Right hindlimb (tissue), 1 donor: ENCODE data around the gene OBSCN.
"Not testable (repeated sequence)": the region's sequence is repeated elsewhere in the genome, so short reads cannot be mapped to it uniquely, and the experiment has no call there.

ENCODE experiments used
- DNase-seq: peaks from one replicate; pipeline ENCODE4 v3.0.0-alpha.2; 2018

Gene OBSCN

DNA sequence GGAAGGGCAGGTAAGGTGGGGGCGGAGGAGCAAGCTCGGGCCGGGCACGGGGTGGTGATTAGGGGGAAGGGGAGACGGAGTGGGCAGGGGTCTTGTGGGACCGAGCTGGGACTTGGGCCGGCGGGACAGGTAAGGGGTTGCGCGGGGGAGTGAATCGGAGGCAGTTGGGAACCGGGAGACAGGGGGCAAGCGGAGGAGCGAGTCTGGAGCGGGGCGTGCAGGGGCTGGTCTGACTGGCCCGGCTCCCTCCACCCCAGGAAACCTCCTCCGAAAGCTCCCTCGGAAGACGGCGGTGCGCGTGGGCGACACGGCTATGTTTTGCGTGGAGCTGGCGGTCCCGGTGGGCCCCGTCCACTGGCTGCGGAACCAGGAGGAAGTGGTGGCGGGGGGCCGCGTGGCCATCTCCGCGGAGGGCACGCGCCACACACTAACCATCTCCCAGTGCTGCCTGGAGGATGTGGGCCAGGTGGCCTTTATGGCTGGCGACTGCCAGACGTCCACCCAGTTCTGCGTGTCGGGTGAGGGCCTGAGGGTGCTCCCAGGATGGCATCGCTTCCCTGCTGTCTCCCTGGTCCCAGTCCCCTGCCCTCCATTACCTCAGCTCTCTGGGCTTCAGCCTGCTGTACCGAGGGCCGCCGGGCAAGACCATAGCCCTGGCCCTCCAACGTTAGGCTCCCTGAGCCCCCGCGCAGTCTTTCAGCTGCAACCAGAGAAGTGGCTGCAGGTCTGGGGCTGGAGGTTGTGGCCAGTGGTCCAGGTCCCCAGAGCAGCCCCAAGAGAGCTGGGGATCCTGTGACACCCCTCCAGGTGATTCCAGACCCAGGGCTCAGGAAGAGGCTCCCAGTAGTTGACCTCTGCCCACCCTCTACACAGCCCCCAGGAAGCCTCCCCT lies 6.3 kb downstream of the OBSCN start:
- no peak for DNase-seq

- DNase-seq = no peak
These were observed 7.2 kb downstream of the OBSCN start for GRCh38 chr1:228214921-228215662.

DNA sequence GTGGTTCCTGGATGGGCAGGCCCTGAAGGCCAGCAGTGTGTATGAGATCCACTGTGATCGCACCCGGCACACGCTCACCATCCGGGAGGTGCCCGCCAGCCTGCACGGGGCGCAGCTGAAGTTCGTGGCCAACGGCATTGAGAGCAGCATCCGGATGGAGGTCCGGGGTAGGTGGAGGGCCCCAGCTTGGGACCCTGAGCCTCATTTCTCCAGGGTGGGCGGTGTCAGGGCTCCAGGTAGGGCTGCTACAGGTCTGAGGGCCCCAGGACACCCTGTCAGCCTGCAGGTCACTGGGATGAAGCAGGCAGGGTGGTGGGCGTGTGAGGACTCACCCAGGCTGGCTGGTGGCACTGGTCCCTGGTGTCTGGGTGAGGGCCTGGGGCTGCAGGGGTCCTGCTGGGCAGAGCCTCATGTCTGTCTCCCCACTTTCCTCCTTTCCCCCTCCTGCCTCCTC lies 7.8 kb downstream of the OBSCN start:
- DNase-seq = no peak

DNA sequence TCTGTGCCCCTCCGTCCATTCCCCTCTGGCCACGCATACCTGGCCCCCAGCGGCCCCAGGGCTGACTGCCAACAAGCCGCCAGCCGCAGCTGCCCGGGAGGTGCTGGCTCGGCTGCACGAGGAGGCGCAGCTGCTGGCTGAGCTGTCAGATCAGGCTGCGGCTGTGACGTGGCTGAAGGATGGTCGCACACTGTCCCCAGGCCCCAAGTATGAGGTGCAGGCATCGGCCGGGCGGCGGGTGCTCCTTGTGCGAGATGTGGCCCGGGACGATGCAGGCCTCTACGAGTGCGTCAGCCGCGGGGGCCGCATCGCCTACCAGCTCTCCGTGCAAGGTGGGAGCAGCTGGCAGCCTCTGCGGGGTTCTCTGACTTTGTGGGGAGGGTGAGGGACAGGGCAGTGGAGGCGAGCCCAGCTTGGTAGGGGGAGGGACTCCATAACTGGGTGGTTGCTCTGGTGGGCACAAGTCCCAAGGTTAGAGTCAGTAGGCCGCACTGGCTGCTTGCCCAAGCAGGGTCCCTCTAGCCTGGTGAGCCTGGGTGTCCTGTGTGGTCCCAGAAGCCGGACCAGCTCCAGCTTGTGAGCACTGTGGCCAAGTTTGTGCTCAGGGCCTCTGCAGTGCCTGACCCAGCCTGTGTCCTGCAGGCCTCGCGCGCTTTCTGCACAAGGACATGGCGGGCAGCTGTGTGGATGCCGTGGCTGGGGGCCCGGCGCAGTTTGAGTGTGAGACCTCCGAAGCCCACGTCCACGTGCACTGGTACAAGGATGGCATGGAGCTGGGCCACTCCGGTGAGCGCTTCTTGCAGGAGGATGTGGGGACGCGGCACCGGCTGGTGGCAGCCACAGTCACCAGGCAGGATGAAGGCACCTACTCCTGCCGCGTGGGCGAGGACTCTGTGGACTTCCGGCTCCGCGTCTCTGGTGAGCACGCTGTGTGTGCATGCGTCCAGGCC lies 8.8 kb downstream of the OBSCN start:
- no peak for DNase-seq

DNA sequence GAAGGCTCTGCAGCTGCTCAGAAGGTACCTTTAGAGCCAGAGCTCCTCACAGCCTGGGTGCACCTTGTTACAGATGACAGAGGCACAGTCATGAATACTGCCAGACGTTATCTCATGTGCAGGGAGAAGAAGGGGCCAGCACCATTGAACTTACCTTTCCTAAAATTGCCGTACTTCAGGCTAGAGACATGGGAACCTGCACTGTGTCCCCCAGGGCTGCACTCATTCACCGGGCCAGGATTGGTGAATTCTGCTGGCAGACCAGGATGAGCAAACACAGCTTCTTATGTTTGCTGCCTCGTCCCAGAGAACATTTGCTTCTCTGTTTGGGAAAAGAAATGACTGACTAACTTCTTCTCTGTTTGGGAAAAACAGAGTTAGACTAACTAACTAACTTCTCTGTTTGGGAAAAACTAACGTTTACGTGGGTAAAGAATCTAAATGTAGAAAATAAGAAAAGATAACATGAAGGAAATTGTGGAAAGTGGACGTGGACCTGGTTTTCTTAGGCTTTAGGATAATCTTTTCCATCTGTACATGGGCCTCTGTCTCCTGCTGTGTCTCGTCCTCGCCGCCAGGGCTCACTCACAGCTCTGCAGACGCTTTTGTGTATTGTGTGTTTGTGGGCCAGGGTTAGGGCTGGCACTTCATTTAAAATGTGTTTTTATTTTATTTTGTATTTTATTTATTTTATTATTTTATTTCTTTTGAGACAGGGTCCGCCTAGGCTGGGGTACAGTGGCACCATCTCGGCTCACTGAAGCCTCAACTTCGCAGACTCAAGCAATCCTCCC lies 9.9 kb downstream of the OBSCN start:
- no peak for DNase-seq

DNA sequence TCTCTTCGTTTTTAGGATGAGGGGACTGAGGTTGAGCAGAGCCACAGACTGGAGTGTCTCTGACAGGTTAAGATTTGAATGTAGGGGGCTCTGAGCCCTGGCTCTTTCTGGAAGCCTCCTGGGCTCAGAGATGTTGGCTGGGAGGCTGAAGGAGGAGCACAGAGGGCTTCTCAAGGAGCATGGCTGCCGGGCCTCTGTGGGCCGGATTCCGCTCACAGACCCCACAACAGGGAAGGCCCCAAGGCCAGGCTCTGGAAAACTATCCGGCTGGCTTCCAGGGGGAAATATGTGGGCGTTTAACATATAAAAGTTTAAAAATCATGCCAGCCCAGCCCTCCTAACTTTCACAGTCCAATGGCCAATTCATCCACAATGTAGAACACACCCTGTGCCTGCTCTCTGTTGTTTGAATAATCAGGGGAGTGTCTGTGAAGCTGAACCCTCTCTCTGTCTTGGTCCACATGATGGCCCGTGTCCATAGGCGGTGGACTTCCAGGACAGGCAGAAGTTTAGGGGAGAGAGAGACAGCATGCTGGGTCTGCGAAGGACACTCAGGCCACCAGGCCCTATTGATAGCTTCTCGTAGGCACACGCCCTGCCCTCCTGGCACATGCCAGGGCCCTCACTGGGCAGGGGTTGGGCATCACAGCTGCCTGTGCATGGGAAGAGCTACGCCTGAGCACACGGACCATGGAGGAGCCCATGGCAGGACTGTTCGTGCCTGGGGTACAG lies 10.8 kb downstream of the OBSCN start:
- DNase-seq = no peak

GRCh38 chr1:228219245-228219961 lies 11.6 kb downstream of the OBSCN start:
- DNase-seq = no peak

- no peak for DNase-seq
These were observed 12.3 kb downstream of the OBSCN start for GRCh38 chr1:228219962-228220780.

- DNase-seq = not testable (repeated sequence)
These were observed 13.3 kb downstream of the OBSCN start for GRCh38 chr1:228221097-228221496.

- no peak for DNase-seq
These were observed 14.7 kb downstream of the OBSCN start for GRCh38 chr1:228222548-228222947.

DNA sequence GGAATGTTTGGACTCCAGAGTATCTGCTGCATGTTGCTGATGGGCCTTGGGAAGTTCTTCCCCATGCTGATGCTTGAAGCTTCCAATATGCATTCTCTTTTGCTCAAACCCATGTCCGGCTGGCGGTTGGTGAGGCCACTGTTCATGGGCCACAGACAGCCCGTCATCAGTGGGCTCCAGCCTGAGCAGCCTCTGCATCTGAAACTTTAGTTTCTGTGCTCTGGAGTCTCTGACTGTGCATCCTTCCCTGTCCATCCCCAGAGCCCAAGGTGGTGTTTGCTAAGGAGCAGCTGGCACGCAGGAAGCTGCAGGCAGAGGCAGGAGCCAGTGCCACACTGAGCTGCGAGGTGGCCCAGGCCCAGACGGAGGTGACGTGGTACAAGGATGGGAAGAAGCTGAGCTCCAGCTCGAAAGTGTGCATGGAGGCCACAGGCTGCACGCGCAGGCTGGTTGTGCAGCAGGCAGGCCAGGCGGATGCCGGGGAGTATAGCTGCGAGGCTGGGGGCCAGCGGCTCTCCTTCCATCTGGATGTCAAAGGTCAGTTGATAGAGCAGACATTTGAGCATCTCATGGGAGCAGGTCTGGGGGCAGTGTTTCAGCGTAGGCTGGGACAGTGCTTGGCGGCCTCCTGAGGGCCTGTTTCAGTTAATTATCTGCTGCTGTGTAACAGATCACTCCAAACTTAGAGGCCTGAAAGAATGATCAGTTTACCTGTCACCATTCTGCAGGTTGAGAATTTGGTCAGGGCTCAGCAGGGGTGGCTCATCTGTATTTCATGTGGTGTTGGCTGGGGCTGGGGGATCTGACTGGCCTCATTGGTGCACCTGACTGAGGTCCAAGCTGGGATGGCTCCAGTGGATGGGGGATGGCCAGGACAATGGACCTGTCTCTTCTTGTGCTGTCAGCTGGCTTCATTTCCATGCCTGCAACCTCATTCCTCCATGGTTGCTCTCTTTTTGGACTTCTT lies 16.6 kb downstream of the OBSCN start:
- no peak for DNase-seq

GRCh38 chr1:228225165-228225710 lies 17.4 kb downstream of the OBSCN start:
- no peak for DNase-seq

DNA sequence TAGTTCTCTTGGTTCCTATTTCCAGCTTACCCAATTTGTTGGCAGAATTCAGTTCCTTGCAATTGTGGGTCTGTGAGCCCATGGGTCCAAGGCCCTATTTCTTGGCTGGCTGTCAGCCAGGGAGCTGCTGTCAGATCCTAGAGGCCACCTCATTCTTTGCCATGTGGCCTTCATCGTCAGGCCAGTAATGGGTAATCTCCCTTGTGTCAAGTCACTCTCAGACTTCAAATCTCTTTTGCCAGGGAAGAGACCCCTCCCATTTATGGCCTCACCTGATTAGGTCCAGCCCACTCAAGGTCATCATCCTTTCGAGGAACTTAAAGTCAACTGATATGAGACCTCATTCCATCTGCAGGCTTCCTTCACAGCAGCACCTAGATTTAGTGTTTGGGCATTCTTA lies 17.9 kb downstream of the OBSCN start:
- no peak for DNase-seq

DNA sequence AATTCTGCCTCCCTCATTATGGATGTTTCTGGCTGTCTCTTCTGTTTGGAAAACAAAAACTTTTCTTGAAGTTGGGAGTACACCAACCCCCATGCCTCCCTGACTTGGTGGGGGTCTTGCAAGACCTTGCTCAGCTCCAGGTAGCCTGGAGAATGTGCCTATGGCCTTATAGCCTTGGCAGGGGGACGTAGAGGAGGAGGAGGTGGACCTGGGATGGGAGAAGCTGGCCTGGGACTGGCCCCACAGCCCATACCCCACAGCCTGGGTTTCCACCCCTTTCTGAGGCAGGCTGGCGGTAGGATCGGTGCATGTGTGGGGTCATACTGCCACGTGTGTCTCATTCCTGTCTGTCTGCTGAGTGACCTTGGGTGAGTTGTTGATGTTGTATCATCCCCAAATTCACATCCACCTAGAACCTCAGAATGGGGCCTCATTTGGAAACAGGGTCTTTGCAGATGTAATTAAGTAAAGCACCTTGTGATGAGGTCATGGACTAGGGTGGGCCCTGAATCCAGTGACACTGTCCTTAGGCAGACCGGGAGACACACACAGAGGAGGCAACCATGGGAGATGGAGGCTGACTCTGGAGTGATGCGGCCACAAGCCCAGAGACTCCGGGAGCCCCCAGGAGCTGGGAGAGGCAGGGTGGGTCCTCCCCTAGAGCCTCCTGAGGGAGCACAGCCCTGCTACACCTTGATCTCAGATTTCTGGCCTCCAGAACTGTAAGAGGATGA lies 18.5 kb downstream of the OBSCN start:
- DNase-seq = no peak

DNA sequence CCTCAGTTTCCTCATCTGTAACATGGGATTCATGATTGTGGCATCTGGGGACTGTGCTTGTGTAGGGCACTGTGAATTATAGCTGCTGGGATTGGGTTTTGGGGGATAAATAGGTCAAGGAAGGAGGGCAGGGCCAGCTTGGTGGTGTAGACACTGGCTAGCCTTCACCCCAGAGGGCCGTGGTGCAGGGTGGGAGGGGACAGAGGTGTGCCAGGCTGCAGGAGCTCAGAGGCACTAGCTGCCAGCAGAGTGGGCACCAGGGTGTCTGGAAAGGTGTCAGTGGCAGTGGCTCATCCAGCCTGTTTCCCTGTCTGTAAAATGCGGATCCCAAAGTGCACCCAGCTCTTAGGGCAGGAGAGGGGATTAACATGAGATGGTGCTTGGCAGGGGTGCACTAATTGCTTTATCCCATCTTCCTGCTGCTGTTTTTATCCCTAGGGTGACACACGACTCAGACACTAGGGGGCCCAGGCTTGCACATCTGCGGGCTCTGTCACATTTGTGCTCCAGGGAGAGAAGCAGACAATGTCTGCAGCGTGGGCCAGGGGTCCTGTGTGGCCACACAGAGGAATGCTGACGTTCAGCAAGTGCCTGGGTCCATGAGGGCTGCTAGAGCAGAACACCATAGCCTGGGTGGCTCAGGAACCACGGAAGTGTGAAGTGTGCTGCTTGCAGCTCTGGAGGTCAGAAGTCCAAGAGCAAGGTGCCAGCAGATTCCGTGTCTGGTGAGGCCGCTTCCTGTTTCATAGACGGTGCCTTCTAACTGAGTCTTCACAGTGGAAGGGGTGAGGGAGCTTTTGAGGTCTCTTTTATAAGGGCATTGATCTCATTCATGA lies 19.3 kb downstream of the OBSCN start:
- DNase-seq = no peak

DNA sequence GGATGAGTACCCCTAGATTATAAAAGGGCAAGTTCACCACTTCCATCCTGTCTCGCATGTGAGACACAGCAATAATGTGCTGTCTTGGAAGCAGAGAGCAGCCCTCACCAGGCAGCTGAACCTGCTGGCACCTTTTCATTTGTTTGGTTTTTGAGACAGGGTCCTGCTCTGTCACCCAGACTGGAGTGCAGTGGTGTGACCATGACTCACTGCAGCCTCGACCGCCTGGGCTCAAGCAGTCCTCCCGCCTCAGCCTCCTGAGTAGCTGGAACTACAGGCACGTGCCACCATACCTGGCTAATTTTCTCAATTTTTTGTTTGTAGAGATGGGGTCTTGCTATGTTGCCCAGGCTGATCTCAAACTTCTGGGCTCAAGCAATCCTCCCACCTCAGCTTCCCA lies 20.3 kb downstream of the OBSCN start:
- DNase-seq = not testable (repeated sequence)
